HCT116 (cell line): Measurements from ENCODE around the gene CD68. TPM values are rescaled to one million over a fixed set of nuclear protein-coding genes. Genes with fewer than 3 reads are reported as not detected.

Experiments
- ATAC-seq: fragments of 200-7000 bp; cut with Tn5 transposase; 2 replicates; pipeline ENCODE4 v1.9.1; 2020; ENCODE audit warnings: mild to moderate bottlenecking, moderate library complexity
- BruUV-seq: library from RNA; stranded (reverse); fragments of 400-500 nt; replicated peaks from 2 replicates; lab custom pipeline; 2021; lab: Mats Ljungman, UMichigan
- CTCF ChIA-PET: fragments of 300-600 bp; sonication (Branson Sonifier 250); formaldehyde crosslinking; loops from one replicate; lab custom pipeline; 2021; ENCODE audit warnings: antibody characterized with exemption; lab: Charles Lee
- POLR2A ChIA-PET: fragments of 300-600, 350-600 bp; sonication (Branson Sonifier 250); formaldehyde crosslinking; loops from one replicate; lab custom pipeline; 2021; ENCODE audit warnings: antibody characterized with exemption; lab: Charles Lee
- RAD21 ChIA-PET, 2 experiments: fragments of 300-600 bp; sonication (Branson Sonifier 250); formaldehyde crosslinking; loops; one replicate each; lab custom pipeline; 2023; ENCODE audit warnings: low total read pairs in 2 of 2; ENCODE audit not compliant: uncharacterized antibody in 2 of 2, unreplicated experiment in 2 of 2, low non-redundant PET in 1 of 2; lab: Charles Lee
- DNase-seq: peaks from one replicate; pipeline ENCODE4 v3.0.0-alpha.2; 2010; ENCODE audit warnings: low read depth, low spot score
- H2AFZ ChIP-seq: fragments of 200-600 bp; shearing (Covaris generic), sonication (generic); 2 replicates; pipeline ENCODE4 v1.6.1; 2017; ENCODE audit warnings: low read depth, mixed run types, mixed read lengths, antibody characterized with exemption, low read length; ENCODE audit not compliant: poor library complexity, severe bottlenecking
- H3K27ac ChIP-seq: 2 replicates; pipeline ENCODE4 v1.5.1; 2012; ENCODE audit warnings: low read depth, low read length
- H3K27me3 ChIP-seq: fragments of 200-600 bp; sonication (generic); 2 replicates; pipeline ENCODE4 v1.6.1; 2016; ENCODE audit warnings: mixed run types, low read length, mixed read lengths; ENCODE audit not compliant: insufficient read depth
- H3K36me3 ChIP-seq, 2 experiments: fragments of 200-500 bp in 1 of 2; fragments of 200-600 bp in 1 of 2; sonication (Bioruptor generic) in 1 of 2; sonication (generic) in 1 of 2; 2 replicates each; pipeline versions ENCODE4 v1.5.1 to v1.6.1; 2014 to 2016; ENCODE audit warnings: low read length in 2 of 2, inconsistent platforms in 1 of 2, mixed read lengths in 1 of 2, mixed run types in 1 of 2; ENCODE audit not compliant: insufficient read depth in 2 of 2, control insufficient read depth in 1 of 2
- H3K4me1 ChIP-seq, 2 experiments: fragments of 200-600 bp in 1 of 2; sonication (generic) in 1 of 2; 2 replicates each; pipeline versions ENCODE4 v1.5.1 to v1.6.1; 2012 to 2017; ENCODE audit warnings: low read length in 2 of 2, inconsistent platforms in 1 of 2, mild to moderate bottlenecking in 1 of 2, mixed read lengths in 1 of 2, mixed run types in 1 of 2, moderate library complexity in 1 of 2; ENCODE audit not compliant: insufficient read depth in 2 of 2, control insufficient read depth in 1 of 2
- H3K4me2 ChIP-seq: fragments of 200-600 bp; sonication (generic); 2 replicates; pipeline ENCODE4 v1.6.1; 2017; ENCODE audit warnings: mixed run types, low read length, mixed read lengths
- H3K4me3 ChIP-seq, 2 experiments: fragments of 200-600 bp in 1 of 2; sonication (generic) in 1 of 2; replicated peaks in 1 of 2; 2 replicates each; pipeline ENCODE4 v1.5.1; 2011 to 2016; ENCODE audit warnings: low read length in 2 of 2, control low read depth in 1 of 2, low read depth in 1 of 2, mild to moderate bottlenecking in 1 of 2, mixed read lengths in 1 of 2, mixed run types in 1 of 2
- H3K79me2 ChIP-seq: fragments of 200-600 bp; sonication (generic); 2 replicates; pipeline ENCODE4 v1.6.1; 2017; ENCODE audit warnings: mild to moderate bottlenecking, mixed run types, low read length, moderate library complexity, mixed read lengths; ENCODE audit not compliant: insufficient read depth
- H3K9ac ChIP-seq: fragments of 200-600 bp; sonication (generic); 2 replicates; pipeline ENCODE4 v1.6.1; 2016; ENCODE audit warnings: low read length, mixed read lengths
- H3K9me2 ChIP-seq: fragments of 200-600 bp; sonication (generic), shearing (Covaris generic); 2 replicates; pipeline ENCODE4 v1.6.1; 2017; ENCODE audit warnings: mixed run types, mild to moderate bottlenecking, moderate library complexity; ENCODE audit not compliant: insufficient read depth
- H3K9me3 ChIP-seq, 2 experiments: fragments of 200-500 bp in 1 of 2; fragments of 200-600 bp in 1 of 2; sonication (Bioruptor generic) in 1 of 2; sonication (generic) in 1 of 2; 2 replicates each; pipeline ENCODE4 v1.6.1; 2014 to 2017; ENCODE audit warnings: low read length in 2 of 2, mixed read lengths in 2 of 2, inconsistent platforms in 1 of 2, low read depth in 1 of 2, mild to moderate bottlenecking in 1 of 2, mixed run types in 1 of 2, moderate library complexity in 1 of 2; ENCODE audit not compliant: control insufficient read depth in 1 of 2, insufficient read depth in 1 of 2
- H4K20me1 ChIP-seq: fragments of 200-600 bp; sonication (generic), shearing (Covaris generic); 2 replicates; pipeline ENCODE4 v1.6.1; 2017; ENCODE audit warnings: mixed run types, mild to moderate bottlenecking, moderate library complexity; ENCODE audit not compliant: insufficient read depth
- ATF3 ChIP-seq: IDR thresholded peaks from 2 replicates; pipeline ENCODE4 v1.6.1; 2012
- CBX3 ChIP-seq: IDR thresholded peaks from 2 replicates; pipeline ENCODE4 v1.6.1; 2012; ENCODE audit warnings: low read depth
- CEBPB ChIP-seq: IDR thresholded peaks from 2 replicates; pipeline ENCODE4 v1.6.1; 2012; ENCODE audit warnings: low read depth
- CTCF ChIP-seq, 3 experiments: fragments of 200-600 bp in 1 of 3; sonication (generic) in 1 of 3; IDR thresholded peaks in 2 of 3; conservative IDR thresholded peaks in 1 of 3; 2 replicates each; pipeline ENCODE4 v1.5.1; 2012 to 2017; ENCODE audit warnings: low read depth in 2 of 3, low read length in 2 of 3, antibody characterized with exemption in 1 of 3, borderline replicate concordance in 1 of 3, control low read depth in 1 of 3, mild to moderate bottlenecking in 1 of 3, mixed read lengths in 1 of 3, mixed run types in 1 of 3, moderate library complexity in 1 of 3; ENCODE audit not compliant: insufficient read depth in 1 of 3
- EGR1 ChIP-seq: IDR thresholded peaks from 2 replicates; pipeline ENCODE4 v1.6.1; 2012; ENCODE audit warnings: low read depth
- ELF1 ChIP-seq: IDR thresholded peaks from 2 replicates; pipeline ENCODE4 v1.6.1; 2012; ENCODE audit warnings: low read depth, borderline replicate concordance
- EZH2 ChIP-seq: fragments of 200-600 bp; sonication (generic); IDR thresholded peaks from 2 replicates; pipeline ENCODE4 v1.6.1; 2017; ENCODE audit warnings: antibody characterized with exemption, mixed run types
- EZH2phosphoT487 ChIP-seq: fragments of 200-600 bp; IDR thresholded peaks from 2 replicates; pipeline ENCODE4 v1.6.1; 2018; ENCODE audit warnings: antibody characterized with exemption, borderline replicate concordance
- POLR2A ChIP-seq: IDR thresholded peaks from 2 replicates; pipeline ENCODE4 v1.7.0; 2011; ENCODE audit warnings: borderline replicate concordance; ENCODE audit not compliant: insufficient read depth, insufficient read length; ENCODE audit errors: extremely low read depth
- POLR2AphosphoS5 ChIP-seq: IDR thresholded peaks from 2 replicates; pipeline ENCODE4 v1.6.1; 2011; ENCODE audit warnings: mild to moderate bottlenecking, low read depth, low read length, moderate library complexity
- RAD21 ChIP-seq: IDR thresholded peaks from 2 replicates; pipeline ENCODE4 v1.6.1; 2012; ENCODE audit warnings: low read depth, mild to moderate bottlenecking
- SIN3A ChIP-seq: IDR thresholded peaks from 2 replicates; pipeline ENCODE4 v1.6.1; 2012; ENCODE audit warnings: low read depth
- SRF ChIP-seq: IDR thresholded peaks from 2 replicates; pipeline ENCODE4 v1.6.1; 2012; ENCODE audit warnings: low read depth
- TCF7L2 ChIP-seq: IDR thresholded peaks from 2 replicates; pipeline ENCODE4 v1.7.0; 2011; ENCODE audit warnings: borderline replicate concordance, inconsistent platforms; ENCODE audit not compliant: insufficient read depth, insufficient read length; ENCODE audit errors: extremely low read depth
- YY1 ChIP-seq: IDR thresholded peaks from 2 replicates; pipeline ENCODE4 v1.6.1; 2011; ENCODE audit warnings: low read length, low read depth, moderate library complexity, mild to moderate bottlenecking; ENCODE audit not compliant: insufficient replicate concordance; ENCODE audit errors: extremely low read depth
- ZNF274 ChIP-seq: fragments of 200-500 bp; sonication (Bioruptor generic); IDR thresholded peaks from 2 replicates; pipeline ENCODE4 v1.6.1; 2014; ENCODE audit warnings: mild to moderate bottlenecking, low read depth, low read length, inconsistent platforms
- intact Hi-C: fragments of 100-400 bp; cut with micrococcal nuclease; formaldehyde crosslinking; loops from 2 replicates; pipeline ENCODE4 v1.10.0; 2022
- total RNA-seq: library from RNA; stranded (reverse); gene quantifications from one replicate; pipeline ENCODE4 v1.2.1, GENCODE V29; 2021; ENCODE audit not compliant: unreplicated experiment
- TF ChIP-seq, protein P1 (sequence below): IDR thresholded peaks from 2 replicates; pipeline ENCODE4 v1.6.1; 2012
- TF ChIP-seq, protein P2 (sequence below): IDR thresholded peaks from 2 replicates; pipeline ENCODE4 v1.6.1; 2011; ENCODE audit warnings: mild to moderate bottlenecking, low read length, moderate library complexity; ENCODE audit not compliant: insufficient replicate concordance; ENCODE audit errors: extremely low read depth

CD68 gene
- total RNA-seq, 1 experiment from 2014 or later = 7.0 TPM

DNA sequence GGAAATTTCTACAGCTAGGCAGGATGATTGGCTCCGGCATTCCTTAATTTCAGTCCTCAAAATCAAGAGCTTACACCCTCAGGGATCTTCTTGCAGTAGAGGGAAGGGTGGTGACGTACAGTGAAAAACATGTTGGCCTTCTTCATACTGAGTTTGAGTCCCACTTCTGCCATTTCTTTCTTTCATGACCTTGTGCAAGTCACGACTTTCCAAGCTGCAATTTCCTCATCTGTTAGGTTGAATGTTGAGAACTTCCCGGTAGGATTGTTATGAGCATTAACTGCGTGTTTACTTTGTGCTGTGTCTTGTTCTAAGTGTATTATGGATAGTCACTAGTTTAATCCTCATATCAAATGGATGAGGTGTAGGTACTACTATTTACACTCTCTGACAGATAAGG, 9.9 kb upstream of the CD68 start:
- BruUV-seq = no TSS peak
- POLR2A ChIA-PET = no interaction called here
- ATAC-seq (no peak), DNase-seq (no peak)
- intact Hi-C loops = loop anchor here (10.0 kb wide), 1 partner anchor 85 kb away; the partner anchor contains the start of genes POLR2A and SLC35G6
- Histone ChIP-seq H3K4me1 (peaks cover 5 to 28% of the 10 kb centered on the region in 2 experiments; a peak in 3 of 4 replicates), H3K9me2 (no peaks in the 10 kb centered on the region), H3K36me3 (peaks cover 30 to 66% of the 10 kb centered on the region in 2 experiments), H3K9ac (no peak overlapping the region), H3K4me3 (no peak overlapping the region), H3K79me2 (peaks cover 67% of the 10 kb centered on the region), H4K20me1 (peaks cover 9% of the 10 kb centered on the region; the same call in 1 of the 2 replicates), H2AFZ (no peak overlapping the region), H3K27ac (no peak overlapping the region), H3K27me3 (no peaks in the 10 kb centered on the region), H3K9me3 (no peaks in the 10 kb centered on the region), H3K4me2 (no peak overlapping the region)
- CTCF ChIA-PET = no interaction called here
- RAD21 ChIA-PET = no interaction called here
- TF ChIP-seq SIN3A = no peak
- TF ChIP-seq YY1 = no peak
- TF ChIP-seq, protein P1, sequence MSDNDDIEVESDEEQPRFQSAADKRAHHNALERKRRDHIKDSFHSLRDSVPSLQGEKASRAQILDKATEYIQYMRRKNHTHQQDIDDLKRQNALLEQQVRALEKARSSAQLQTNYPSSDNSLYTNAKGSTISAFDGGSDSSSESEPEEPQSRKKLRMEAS = no peak
- TF ChIP-seq POLR2A = no peak
- TF ChIP-seq ZNF274 = no peak
- TF ChIP-seq ELF1 = no peak
- TF ChIP-seq, protein P2, sequence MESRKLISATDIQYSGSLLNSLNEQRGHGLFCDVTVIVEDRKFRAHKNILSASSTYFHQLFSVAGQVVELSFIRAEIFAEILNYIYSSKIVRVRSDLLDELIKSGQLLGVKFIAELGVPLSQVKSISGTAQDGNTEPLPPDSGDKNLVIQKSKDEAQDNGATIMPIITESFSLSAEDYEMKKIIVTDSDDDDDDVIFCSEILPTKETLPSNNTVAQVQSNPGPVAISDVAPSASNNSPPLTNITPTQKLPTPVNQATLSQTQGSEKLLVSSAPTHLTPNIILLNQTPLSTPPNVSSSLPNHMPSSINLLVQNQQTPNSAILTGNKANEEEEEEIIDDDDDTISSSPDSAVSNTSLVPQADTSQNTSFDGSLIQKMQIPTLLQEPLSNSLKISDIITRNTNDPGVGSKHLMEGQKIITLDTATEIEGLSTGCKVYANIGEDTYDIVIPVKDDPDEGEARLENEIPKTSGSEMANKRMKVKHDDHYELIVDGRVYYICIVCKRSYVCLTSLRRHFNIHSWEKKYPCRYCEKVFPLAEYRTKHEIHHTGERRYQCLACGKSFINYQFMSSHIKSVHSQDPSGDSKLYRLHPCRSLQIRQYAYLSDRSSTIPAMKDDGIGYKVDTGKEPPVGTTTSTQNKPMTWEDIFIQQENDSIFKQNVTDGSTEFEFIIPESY = no peak
- TF ChIP-seq SRF = no peak
- no peak for TF ChIP-seq CBX3
- TF ChIP-seq EZH2phosphoT487 = no peak
- no peak for TF ChIP-seq ATF3
- no peak for TF ChIP-seq EZH2
- no peak for TF ChIP-seq TCF7L2
- TF ChIP-seq POLR2AphosphoS5 = no peak
- no peak for TF ChIP-seq CEBPB
- TF ChIP-seq EGR1 = no peak
- no peak for TF ChIP-seq CTCF (IDR thresholded peaks at IDR 0.05 in 2 of 3, conservative IDR thresholded peaks at IDR 0.05 in 1 of 3; ENCODE audit: borderline replicate concordance in 1 of 3, insufficient read depth in 1 of 3, low read depth in 2 of 3, low read length in 2 of 3)
- TF ChIP-seq RAD21 = no peak
- TF ChIP-seq, all 23 proteins: peak for 0
